Thyroid gland (tissue), 4 donors: ENCODE data around the gene GLYATL2.

ENCODE experiments used
- CTCF ChIP-seq, 6 experiments: fragments of 200-600 bp in 3 of 6; fragments of 450-650 bp in 3 of 6; sonication (generic) in 3 of 6; IDR thresholded peaks; one replicate each; pipeline ENCODE4 v1.5.1; 2016 to 2019; ENCODE audit warnings: antibody characterized with exemption in 6 of 6, mild to moderate bottlenecking in 2 of 6, inconsistent platforms in 1 of 6, moderate library complexity in 1 of 6
- POLR2A ChIP-seq, 2 donors: fragments of 450-650 bp; IDR thresholded peaks; one replicate each; pipeline ENCODE4 v1.6.1; 2017; ENCODE audit warnings: antibody characterized with exemption in 2 of 2, mild to moderate bottlenecking in 2 of 2, moderate library complexity in 1 of 2

DNA sequence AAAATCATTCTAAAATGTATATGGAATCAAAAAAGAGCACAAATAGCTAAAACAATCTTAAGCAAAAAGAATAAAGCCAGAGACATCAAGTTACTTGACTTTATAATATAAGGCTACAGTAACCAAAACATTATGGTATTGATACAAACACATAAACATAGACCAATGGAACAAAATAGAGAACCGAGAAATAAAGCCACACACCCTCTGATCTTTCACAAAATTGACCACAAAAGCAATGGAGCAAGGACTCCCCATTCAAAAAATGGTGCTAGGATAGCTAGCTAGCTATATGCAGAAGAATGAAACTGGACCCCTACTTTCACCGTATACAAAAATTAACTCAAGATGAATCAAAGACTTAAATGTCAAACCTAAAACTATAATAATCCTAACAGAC lies 43.2 kb downstream of the GLYATL2 start:
- TF ChIP-seq CTCF (IDR thresholded peaks at IDR 0.05) (no peak), POLR2A (IDR thresholded peaks at IDR 0.05) (no peak)
